ENCODE data around the gene JAK1. TPM values are rescaled to one million over a fixed set of nuclear protein-coding genes. Genes with fewer than 3 reads are reported as not detected.
A peak's percentile ranks its signal among the peaks of the same experiment; 100 is the strongest.

Gene JAK1
- total RNA-seq, 3 donors from 2014 or later: 179 to 258 (median 196) TPM

GRCh38 chr1:64984106-64984505 lies 17.8 kb upstream of the JAK1 start:
- H3K4me1 ChIP-seq: peaks cover 0 to 6% of the 10 kb centered on the region in 2 donors
- intact Hi-C loops (cut with DNase I; ENCODE audit: low total_unique reads): no loop called here

DNA sequence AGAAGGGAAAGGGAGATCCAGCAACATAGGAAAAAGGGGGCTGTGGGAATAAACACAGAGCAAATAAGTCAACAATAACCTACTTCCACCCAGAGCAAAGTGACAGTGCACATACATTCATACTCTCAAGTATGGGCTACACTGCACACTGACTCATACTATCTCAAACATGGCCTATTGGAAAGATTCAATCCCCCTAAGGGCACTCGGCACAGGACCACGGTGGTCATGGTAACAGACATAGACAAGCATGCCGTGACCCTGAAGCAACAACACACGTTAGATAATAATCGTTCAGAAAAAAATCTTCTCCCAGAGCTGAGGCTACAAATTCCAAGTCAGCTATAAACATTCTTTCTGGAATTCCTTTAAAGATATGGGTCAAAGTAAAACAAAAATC lies 16.8 kb upstream of the JAK1 start:
- no peaks in the 10 kb centered on the region for H3K36me3 ChIP-seq
- H3K4me1 ChIP-seq: peaks cover 0 to 6% of the 10 kb centered on the region in 2 donors
- no peak overlapping the region for H3K4me3 ChIP-seq
- H3K9me3 ChIP-seq: no peaks in the 10 kb centered on the region
- no peaks in the 10 kb centered on the region for H3K27me3 ChIP-seq
- DNase-seq (ENCODE audit: low spot score in 2 of 2): peak; percentile 89
- TF ChIP-seq, protein P1, sequence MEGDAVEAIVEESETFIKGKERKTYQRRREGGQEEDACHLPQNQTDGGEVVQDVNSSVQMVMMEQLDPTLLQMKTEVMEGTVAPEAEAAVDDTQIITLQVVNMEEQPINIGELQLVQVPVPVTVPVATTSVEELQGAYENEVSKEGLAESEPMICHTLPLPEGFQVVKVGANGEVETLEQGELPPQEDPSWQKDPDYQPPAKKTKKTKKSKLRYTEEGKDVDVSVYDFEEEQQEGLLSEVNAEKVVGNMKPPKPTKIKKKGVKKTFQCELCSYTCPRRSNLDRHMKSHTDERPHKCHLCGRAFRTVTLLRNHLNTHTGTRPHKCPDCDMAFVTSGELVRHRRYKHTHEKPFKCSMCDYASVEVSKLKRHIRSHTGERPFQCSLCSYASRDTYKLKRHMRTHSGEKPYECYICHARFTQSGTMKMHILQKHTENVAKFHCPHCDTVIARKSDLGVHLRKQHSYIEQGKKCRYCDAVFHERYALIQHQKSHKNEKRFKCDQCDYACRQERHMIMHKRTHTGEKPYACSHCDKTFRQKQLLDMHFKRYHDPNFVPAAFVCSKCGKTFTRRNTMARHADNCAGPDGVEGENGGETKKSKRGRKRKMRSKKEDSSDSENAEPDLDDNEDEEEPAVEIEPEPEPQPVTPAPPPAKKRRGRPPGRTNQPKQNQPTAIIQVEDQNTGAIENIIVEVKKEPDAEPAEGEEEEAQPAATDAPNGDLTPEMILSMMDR (IDR thresholded peaks at IDR 0.05): no peak
- peak in 2 of 3 donors; percentile 33 to 56 for TF ChIP-seq POLR2AphosphoS5 (IDR thresholded peaks at IDR 0.05)
- peak overlapping the region; percentile 66 to 67 for H3K27ac ChIP-seq
- intact Hi-C loops (cut with DNase I; ENCODE audit: low total_unique reads): no loop called here

More at GRCh38 chr1:64984106-64984505, 17.8 kb upstream of the JAK1 start:
- Histone ChIP-seq H3K27ac (peak overlapping the region; percentile 48 to 66), H3K27me3 (no peaks in the 10 kb centered on the region), H3K4me3 (no peak overlapping the region), H3K9me3 (no peaks in the 10 kb centered on the region), H3K36me3 (no peaks in the 10 kb centered on the region)
- TF ChIP-seq POLR2AphosphoS5 (IDR thresholded peaks at IDR 0.05): no peak
- TF ChIP-seq, protein P1 (IDR thresholded peaks at IDR 0.05): no peak
- TF ChIP-seq POLR2A (IDR thresholded peaks at IDR 0.05): no peak
- DNase-seq (ENCODE audit: low spot score in 2 of 2): no peak

- H3K4me1 ChIP-seq: peaks cover 0 to 6% of the 10 kb centered on the region in 2 donors
- H3K27ac ChIP-seq: peak overlapping the region; percentile 33 to 66
- H3K4me3 ChIP-seq: no peak overlapping the region
- H3K27me3 ChIP-seq: no peaks in the 10 kb centered on the region
- no peaks in the 10 kb centered on the region for H3K9me3 ChIP-seq
- intact Hi-C loops (cut with DNase I; ENCODE audit: low total_unique reads): no loop called here
- no peak for TF ChIP-seq POLR2A (IDR thresholded peaks at IDR 0.05)
- TF ChIP-seq, protein P1 (IDR thresholded peaks at IDR 0.05): no peak
- TF ChIP-seq POLR2AphosphoS5 (IDR thresholded peaks at IDR 0.05): no peak
- no peak for DNase-seq (ENCODE audit: low spot score in 2 of 2)
- no peaks in the 10 kb centered on the region for H3K36me3 ChIP-seq
These were observed 15.5 kb upstream of the JAK1 start for GRCh38 chr1:64981601-64982533.

- H3K9me3 ChIP-seq: no peaks in the 10 kb centered on the region
- intact Hi-C loops (cut with DNase I; ENCODE audit: low total_unique reads): no loop called here
- TF ChIP-seq POLR2A (IDR thresholded peaks at IDR 0.05) (no peak), POLR2AphosphoS5 (IDR thresholded peaks at IDR 0.05) (no peak)
- TF ChIP-seq, protein P1 (IDR thresholded peaks at IDR 0.05): no peak
- H3K27ac ChIP-seq: peak overlapping the region in 1 of 2 donors; percentile 26
- H3K27me3 ChIP-seq: no peaks in the 10 kb centered on the region
- H3K4me1 ChIP-seq: peaks cover 0 to 6% of the 10 kb centered on the region in 2 donors
- no peak for DNase-seq (ENCODE audit: low spot score in 2 of 2)
- no peak overlapping the region for H3K4me3 ChIP-seq
- no peaks in the 10 kb centered on the region for H3K36me3 ChIP-seq
These were observed 14.6 kb upstream of the JAK1 start for GRCh38 chr1:64980745-64981600.

Measured in breast epithelium (tissue), 4 donors.